Measurements from ENCODE around the gene LMAN2. TPM values are rescaled to one million over a fixed set of nuclear protein-coding genes. Genes with fewer than 3 reads are reported as not detected.

The LMAN2 gene
- total RNA-seq, 4 donors from 2014 or later = 236 to 322 (median 293) TPM

DNA sequence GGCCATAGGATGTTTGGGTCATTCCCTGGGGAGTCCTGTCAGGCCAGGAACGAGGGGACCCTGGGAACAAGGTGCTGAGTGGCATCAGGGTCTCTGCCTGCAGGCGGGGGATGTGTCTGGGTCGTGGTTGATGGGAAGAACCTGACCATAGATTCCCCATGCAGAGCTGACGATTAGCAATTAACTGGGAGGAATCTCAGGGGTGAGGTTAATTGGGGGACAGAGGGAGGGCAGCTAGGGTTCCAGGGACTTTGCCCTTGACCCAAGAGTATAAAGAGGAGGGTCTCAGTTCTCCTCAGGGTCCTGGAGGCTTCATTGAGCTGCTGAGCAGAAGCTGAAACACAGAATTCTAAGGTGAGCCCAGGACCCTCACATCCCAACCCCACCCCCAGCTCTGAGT, 32.7 kb upstream of the LMAN2 start, which contains the start of gene SLC34A1:
Gene SLC34A1 (plus strand): TSS at position 301 of the 400 bp plus-strand sequence. CDS start 1,308 bp downstream, outside the sequence.
- Histone ChIP-seq H3K9me3 (no peaks in the 10 kb centered on the region), H3K27me3 (peaks cover 7% of the 10 kb centered on the region), H3K36me3 (no peaks in the 10 kb centered on the region), H3K4me1 (peaks cover 0 to 2% (median 0%) of the 10 kb centered on the region in 4 donors), H3K4me3 (no peak within 1 kb of the TSS), H3K27ac (no peak within 1 kb of the TSS)
- TF ChIP-seq POLR2AphosphoS5 (IDR thresholded peaks at IDR 0.05) = no peak
- no peak for DNase-seq
- WGBS, 2 donors (ENCODE audit: low coverage in 1 of 2) = 73% methylated on average over 4 of the region's 4 CpGs; no CpG with 5 or more reads in 1 of the 2 donors
- in situ Hi-C loops (cut with MboI; ENCODE audit: low pct_ligation_motif_present in 1 of 4, low pct_unique_long_range_greater_than_20kb in 1 of 4, low sequenced_read_pairs in 3 of 4) (loop anchor here in 1 of 4 donors (25.0 kb wide), 1 partner anchor 128 kb away; the partner anchor contains the start of genes DDX41 and DOK3), intact Hi-C loops (cut with DNase I; ENCODE audit: low total_unique reads) (no loop called here)

GRCh38 chr5:177383181-177383580, 31.7 kb upstream of the LMAN2 start:
- no peak for DNase-seq
- Histone ChIP-seq H3K27me3 (peaks cover 7% of the 10 kb centered on the region), H3K36me3 (no peaks in the 10 kb centered on the region), H3K9me3 (no peaks in the 10 kb centered on the region), H3K4me1 (no peaks in the 10 kb centered on the region), H3K27ac (no peak overlapping the region), H3K4me3 (no peak overlapping the region)
- TF ChIP-seq POLR2A (IDR thresholded peaks at IDR 0.05) (no peak), POLR2AphosphoS5 (IDR thresholded peaks at IDR 0.05) (no peak), EP300 (IDR thresholded peaks at IDR 0.05; ENCODE audit: low read depth) (no peak), CTCF (IDR thresholded peaks at IDR 0.05) (no peak)
- intact Hi-C loops (cut with DNase I; ENCODE audit: low total_unique reads) (no loop called here), in situ Hi-C loops (cut with MboI; ENCODE audit: low pct_ligation_motif_present in 1 of 4, low pct_unique_long_range_greater_than_20kb in 1 of 4, low sequenced_read_pairs in 3 of 4) (loop anchor here in 1 of 4 donors (25.0 kb wide), 1 partner anchor 129 kb away; the partner anchor contains the start of genes DDX41 and DOK3)
- 83 to 85% methylated on average over 7 to 9 of the region's 9 CpGs for WGBS, 2 donors (ENCODE audit: low coverage in 1 of 2)

GRCh38 chr5:177382423-177383029, 31.1 kb upstream of the LMAN2 start:
- H3K27ac ChIP-seq = no peak overlapping the region
- no peak overlapping the region for H3K4me3 ChIP-seq
- peaks cover 7% of the 10 kb centered on the region for H3K27me3 ChIP-seq
- no peak for DNase-seq
- H3K4me1 ChIP-seq = no peaks in the 10 kb centered on the region
- in situ Hi-C loops (cut with MboI; ENCODE audit: low pct_ligation_motif_present in 1 of 4, low pct_unique_long_range_greater_than_20kb in 1 of 4, low sequenced_read_pairs in 3 of 4) (loop anchor here in 1 of 4 donors (25.0 kb wide), 1 partner anchor 130 kb away; the partner anchor contains the start of genes DDX41 and DOK3), intact Hi-C loops (cut with DNase I; ENCODE audit: low total_unique reads) (no loop called here)
- 32 to 57% methylated on average over 5 to 10 of the region's 11 CpGs for WGBS, 2 donors (ENCODE audit: low coverage in 1 of 2)
- H3K9me3 ChIP-seq = no peaks in the 10 kb centered on the region
- H3K36me3 ChIP-seq = no peaks in the 10 kb centered on the region
- TF ChIP-seq CTCF (IDR thresholded peaks at IDR 0.05) (peak in 4 of 5 experiments; percentile 16 to 25 (median 23)), POLR2AphosphoS5 (IDR thresholded peaks at IDR 0.05) (no peak), POLR2A (IDR thresholded peaks at IDR 0.05) (no peak), EP300 (IDR thresholded peaks at IDR 0.05; ENCODE audit: low read depth) (no peak)

- Histone ChIP-seq H3K4me3 (no peak overlapping the region), H3K36me3 (no peaks in the 10 kb centered on the region), H3K9me3 (no peaks in the 10 kb centered on the region), H3K27ac (no peak overlapping the region), H3K4me1 (no peaks in the 10 kb centered on the region), H3K27me3 (peaks cover 7% of the 10 kb centered on the region)
- no peak for TF ChIP-seq POLR2AphosphoS5 (IDR thresholded peaks at IDR 0.05)
- TF ChIP-seq POLR2A (IDR thresholded peaks at IDR 0.05) = no peak
- no peak for TF ChIP-seq EP300 (IDR thresholded peaks at IDR 0.05; ENCODE audit: low read depth)
- TF ChIP-seq CTCF (IDR thresholded peaks at IDR 0.05) = no peak
- no peak for DNase-seq
- in situ Hi-C loops (cut with MboI; ENCODE audit: low pct_ligation_motif_present in 1 of 4, low pct_unique_long_range_greater_than_20kb in 1 of 4, low sequenced_read_pairs in 3 of 4) (loop anchor here in 1 of 4 donors (25.0 kb wide), 1 partner anchor 132 kb away; the partner anchor contains the start of genes DDX41 and DOK3), intact Hi-C loops (cut with DNase I; ENCODE audit: low total_unique reads) (no loop called here)
- 71 to 89% methylated on average over 1 to 6 of the region's 6 CpGs for WGBS, 2 donors (ENCODE audit: low coverage in 1 of 2)
Observed at GRCh38 chr5:177380805-177381126, 29.3 kb upstream of the LMAN2 start.

All from transverse colon (tissue), 4 donors.